Activated naive CD8-positive, alpha-beta T cell treated with anti-CD3 and anti-CD28 coated beads for 36 hours (primary cell): Measurements from ENCODE around the gene HDAC3. TPM values are rescaled to one million over a fixed set of nuclear protein-coding genes. Genes with fewer than 3 reads are reported as not detected.
A peak's percentile ranks its signal among the peaks of the same experiment; 100 is the strongest.

Source experiments
- DNase-seq: peaks from one replicate; pipeline ENCODE4 v3.0.0; 2021
- H3K27ac Mint-ChIP-seq: one replicate; pipeline ENCODE4 v1.8.0; 2022; ENCODE audit warnings: mild to moderate bottlenecking, moderate library complexity, mixed read lengths
- H3K27me3 Mint-ChIP-seq: one replicate; pipeline ENCODE4 v1.8.0; 2022; ENCODE audit warnings: mild to moderate bottlenecking, mixed read lengths
- H3K36me3 Mint-ChIP-seq: one replicate; pipeline ENCODE4 v1.8.0; 2021; ENCODE audit warnings: mild to moderate bottlenecking, mixed read lengths
- H3K4me1 Mint-ChIP-seq: one replicate; pipeline ENCODE4 v1.8.0; 2021; ENCODE audit warnings: mixed read lengths
- H3K4me3 Mint-ChIP-seq: one replicate; pipeline ENCODE4 v1.8.0; 2022; ENCODE audit warnings: mild to moderate bottlenecking, moderate library complexity, mixed read lengths
- H3K9me3 Mint-ChIP-seq: one replicate; pipeline ENCODE4 v1.8.0; 2022; ENCODE audit warnings: mixed read lengths
- total RNA-seq, 2 experiments: library from RNA; stranded (reverse); gene quantifications; one replicate each; pipeline ENCODE4 v1.2.3, GENCODE V29; 2021

The HDAC3 gene
- total RNA-seq, 2 experiments from 2014 or later, result 83.4 to 84.6 TPM

DNA sequence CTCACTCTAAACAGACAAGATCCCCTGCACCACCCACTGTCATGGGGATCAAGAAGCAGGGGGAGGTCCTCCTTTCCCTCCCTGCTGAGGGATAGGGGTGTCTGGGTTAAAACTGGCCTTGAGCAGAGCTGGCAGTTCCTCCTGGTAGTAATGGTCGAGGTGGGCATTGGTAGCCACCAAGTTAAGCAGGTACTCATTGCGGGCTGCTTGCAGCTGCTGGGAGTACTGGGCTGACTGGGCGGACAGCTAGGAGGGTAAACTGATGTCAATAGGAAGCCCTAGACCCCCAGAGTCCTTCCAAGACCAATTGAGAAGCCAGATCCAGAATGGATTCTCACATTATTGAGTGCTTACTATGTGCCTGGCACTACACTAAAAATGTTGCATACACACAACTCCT is 11.2 kb upstream of the HDAC3 start:
- H3K27me3 Mint-ChIP-seq, result no peaks in the 10 kb centered on the region
- peaks cover 7% of the 10 kb centered on the region for H3K36me3 Mint-ChIP-seq
- H3K4me1 Mint-ChIP-seq, result peaks cover 23% of the 10 kb centered on the region
- H3K4me3 Mint-ChIP-seq, result no peak overlapping the region
- no peak for DNase-seq
- no peak overlapping the region for H3K27ac Mint-ChIP-seq
- H3K9me3 Mint-ChIP-seq, result no peaks in the 10 kb centered on the region

DNA sequence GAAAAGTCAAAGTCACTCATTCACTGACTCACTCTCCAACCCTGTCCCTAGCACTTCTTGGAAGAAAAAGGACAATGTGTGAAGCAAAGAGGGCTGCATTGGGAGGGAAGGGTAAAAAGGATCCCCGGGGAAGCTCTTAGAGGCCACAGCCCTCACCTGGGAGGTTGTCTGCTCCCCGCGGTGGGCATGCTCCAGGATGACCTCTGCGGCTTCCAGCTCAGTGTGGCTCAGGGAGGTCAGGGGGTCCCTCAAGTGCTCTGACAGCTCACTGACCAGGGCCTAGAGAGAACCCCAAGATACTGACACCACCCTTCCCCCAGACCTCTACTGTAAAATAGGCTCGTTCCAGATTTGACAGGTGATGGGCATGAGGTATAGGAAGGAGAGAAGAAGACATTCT is 10.6 kb upstream of the HDAC3 start:
- Mint-ChIP-seq H3K9me3 (no peaks in the 10 kb centered on the region), H3K27ac (no peak overlapping the region), H3K36me3 (peaks cover 7% of the 10 kb centered on the region), H3K4me3 (no peak overlapping the region), H3K27me3 (no peaks in the 10 kb centered on the region), H3K4me1 (peaks cover 22% of the 10 kb centered on the region)
- no peak for DNase-seq

DNA sequence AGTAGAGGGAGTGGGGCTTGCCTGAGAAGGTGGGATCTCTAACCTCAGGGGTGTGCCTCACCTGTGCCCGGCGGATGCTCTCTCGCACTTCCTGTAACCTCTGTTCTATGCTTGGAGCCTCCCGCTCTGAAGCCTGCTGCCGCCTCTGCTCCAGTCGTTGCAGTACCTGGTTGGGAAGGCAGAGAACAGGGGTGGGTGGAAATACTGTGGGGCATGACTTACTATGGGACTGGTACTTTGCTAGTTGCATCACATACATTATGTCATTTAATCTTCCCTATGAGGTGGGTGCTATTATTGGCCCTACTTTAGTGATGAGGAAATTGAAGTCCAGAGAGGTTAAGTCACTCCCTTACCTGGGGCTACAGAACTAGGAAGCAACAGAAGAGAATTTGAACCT is 9.4 kb upstream of the HDAC3 start:
- DNase-seq, result no peak
- Mint-ChIP-seq H3K4me1 (peaks cover 26% of the 10 kb centered on the region), H3K36me3 (peaks cover 10% of the 10 kb centered on the region), H3K27ac (no peak overlapping the region), H3K27me3 (no peaks in the 10 kb centered on the region), H3K9me3 (no peaks in the 10 kb centered on the region), H3K4me3 (no peak overlapping the region)

DNA sequence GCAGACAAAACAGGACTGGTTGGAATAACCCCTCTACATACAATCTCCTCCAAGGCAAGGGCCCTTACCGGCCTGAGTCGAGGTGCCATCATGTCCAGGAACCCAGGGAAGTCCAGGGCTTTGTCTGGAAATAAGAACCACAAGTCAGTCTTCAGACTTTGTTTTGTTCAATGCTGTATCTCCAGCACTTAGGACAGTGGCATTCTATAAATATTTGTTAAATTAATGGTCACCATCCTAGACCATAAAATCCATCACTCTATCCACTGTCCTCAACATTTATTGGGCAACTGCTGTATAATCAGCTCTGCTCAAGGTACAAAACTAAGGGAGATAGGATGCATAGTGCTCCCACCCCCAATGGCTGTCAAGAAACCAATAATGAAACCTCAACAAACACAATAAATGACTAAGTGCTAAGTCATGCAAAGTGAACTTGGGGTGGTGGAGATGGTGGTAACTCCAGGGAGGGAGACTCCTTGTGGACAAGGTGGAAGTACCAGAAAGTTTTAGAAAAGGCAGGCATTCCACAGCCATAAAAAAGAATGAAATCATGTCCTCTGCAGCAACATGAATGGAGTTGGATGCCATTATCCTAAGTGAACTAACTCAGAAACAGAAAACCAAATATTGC is 5.1 kb upstream of the HDAC3 start:
- H3K27me3 Mint-ChIP-seq, result no peaks in the 10 kb centered on the region

DNA sequence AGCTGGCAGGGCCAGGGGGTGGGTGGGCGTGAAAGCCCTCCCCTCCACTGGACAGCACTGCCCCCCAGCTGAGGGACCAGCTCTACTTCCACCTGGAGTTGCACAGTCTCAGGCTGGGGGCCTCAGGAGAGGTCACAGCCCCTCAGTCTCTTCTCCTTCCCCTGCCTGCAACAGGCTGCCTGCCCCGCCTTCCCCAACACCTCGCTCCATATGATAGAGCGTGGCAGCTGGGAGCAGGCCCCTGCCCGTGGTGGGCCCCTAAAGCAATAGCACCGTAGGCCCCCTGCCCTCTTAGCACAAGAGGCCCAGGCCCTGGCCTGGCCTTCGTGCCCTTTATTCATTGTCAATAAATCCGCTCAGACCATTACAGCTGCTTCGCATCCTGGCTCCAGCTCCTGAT is 4.0 kb upstream of the HDAC3 start:
- H3K27ac Mint-ChIP-seq, result peak overlapping the region; percentile 18

More for the DNA sequence above, 5.1 kb upstream of the HDAC3 start:
- no peak for DNase-seq
- H3K27ac Mint-ChIP-seq, result peak overlapping the region; percentile 57
- H3K9me3 Mint-ChIP-seq, result no peaks in the 10 kb centered on the region
- H3K36me3 Mint-ChIP-seq, result peaks cover 21% of the 10 kb centered on the region
- H3K4me1 Mint-ChIP-seq, result peaks cover 20% of the 10 kb centered on the region
- H3K4me3 Mint-ChIP-seq, result no peak overlapping the region

DNA sequence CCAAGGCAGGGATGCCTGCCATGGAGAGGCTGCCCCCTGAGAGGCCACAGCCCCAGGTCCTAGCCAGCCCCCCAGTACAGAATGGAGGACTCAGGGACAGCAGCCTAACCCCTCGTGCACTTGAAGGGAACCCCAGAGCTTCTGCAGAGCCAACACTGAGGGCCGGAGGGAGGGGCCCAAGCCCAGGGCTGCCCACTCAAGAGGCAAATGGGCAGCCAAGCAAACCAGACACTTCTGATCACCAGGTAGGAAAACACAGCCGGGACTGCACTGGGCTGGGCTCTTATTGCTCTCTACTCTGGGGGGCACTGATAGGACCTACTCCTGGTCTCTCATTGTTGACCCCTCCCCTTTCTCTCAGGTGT is 3.4 kb upstream of the HDAC3 start:
- H3K36me3 Mint-ChIP-seq, result peaks cover 24% of the 10 kb centered on the region
- DNase-seq, result no peak
- no peaks in the 10 kb centered on the region for H3K27me3 Mint-ChIP-seq
- H3K9me3 Mint-ChIP-seq, result no peaks in the 10 kb centered on the region
- H3K4me3 Mint-ChIP-seq, result no peak overlapping the region
- H3K4me1 Mint-ChIP-seq, result peaks cover 31% of the 10 kb centered on the region
- H3K27ac Mint-ChIP-seq, result no peak overlapping the region

More for the DNA sequence above, 4.0 kb upstream of the HDAC3 start:
- H3K4me3 Mint-ChIP-seq, result no peak overlapping the region
- H3K27me3 Mint-ChIP-seq, result no peaks in the 10 kb centered on the region
- peaks cover 21% of the 10 kb centered on the region for H3K36me3 Mint-ChIP-seq
- H3K4me1 Mint-ChIP-seq, result peaks cover 25% of the 10 kb centered on the region
- no peak for DNase-seq
- no peaks in the 10 kb centered on the region for H3K9me3 Mint-ChIP-seq

DNA sequence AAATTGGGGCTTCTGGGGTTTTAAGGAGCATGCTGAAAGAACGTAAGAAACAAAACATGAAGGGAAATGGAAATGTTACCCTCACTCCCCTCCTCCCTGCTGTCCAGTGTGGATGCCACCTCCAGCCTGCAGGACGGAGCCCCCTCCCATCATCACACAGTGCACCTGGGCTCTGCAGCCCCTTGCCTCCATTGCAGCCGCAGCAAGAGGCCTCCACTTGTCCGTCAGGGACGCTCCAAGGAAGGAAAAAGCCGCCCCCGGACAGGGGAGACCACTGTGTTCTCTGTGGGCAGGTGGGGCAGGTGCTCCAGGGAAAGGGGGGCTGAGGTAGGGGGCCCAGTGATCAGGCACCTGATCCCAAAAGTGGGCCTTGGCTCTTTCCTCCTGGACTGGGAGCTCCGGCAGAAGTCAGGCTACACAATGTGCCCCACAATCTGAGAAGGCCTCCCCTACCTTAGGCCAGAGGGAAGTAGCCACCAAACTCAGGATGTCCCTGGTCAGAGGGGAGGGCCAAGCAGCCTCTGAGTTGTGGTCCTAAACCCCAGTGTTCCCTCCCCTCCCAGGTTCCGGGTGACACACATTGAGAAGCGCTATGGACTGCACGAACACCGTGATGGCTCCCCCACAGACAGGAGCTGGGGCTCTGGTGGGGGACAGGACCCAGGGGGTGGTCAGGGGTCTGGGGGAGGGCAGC is 2.9 kb upstream of the HDAC3 start:
- Mint-ChIP-seq H3K4me3 (peak overlapping the region; percentile 97), H3K27ac (no peak overlapping the region), H3K9me3 (no peaks in the 10 kb centered on the region), H3K27me3 (no peaks in the 10 kb centered on the region), H3K36me3 (peaks cover 25% of the 10 kb centered on the region), H3K4me1 (peaks cover 35% of the 10 kb centered on the region)
- DNase-seq, result no peak

DNA sequence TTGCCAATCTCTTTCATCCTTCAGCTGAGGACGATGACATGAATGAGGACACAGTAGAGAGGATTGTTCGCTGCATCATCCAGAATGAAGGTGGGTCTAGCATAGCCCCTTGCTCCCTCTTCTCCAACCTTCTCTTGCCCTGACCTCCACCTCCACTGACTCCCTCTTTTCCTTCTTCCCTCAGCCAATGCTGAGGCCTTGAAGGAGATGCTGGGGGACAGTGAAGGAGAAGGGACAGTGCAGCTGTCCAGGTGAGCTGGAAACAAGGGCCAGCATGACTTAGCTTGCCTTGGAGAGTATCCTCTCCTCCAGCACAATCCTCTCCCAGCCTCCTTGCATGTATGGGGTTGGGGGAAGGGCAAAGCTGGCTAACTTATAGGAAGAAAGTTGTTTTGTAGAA is 2.1 kb upstream of the HDAC3 start:
- no peak for DNase-seq
- Mint-ChIP-seq H3K4me3 (peak overlapping the region; percentile 97), H3K27me3 (no peaks in the 10 kb centered on the region), H3K27ac (peak overlapping the region; percentile 95), H3K4me1 (peaks cover 41% of the 10 kb centered on the region), H3K36me3 (peaks cover 29% of the 10 kb centered on the region), H3K9me3 (no peaks in the 10 kb centered on the region)

DNA sequence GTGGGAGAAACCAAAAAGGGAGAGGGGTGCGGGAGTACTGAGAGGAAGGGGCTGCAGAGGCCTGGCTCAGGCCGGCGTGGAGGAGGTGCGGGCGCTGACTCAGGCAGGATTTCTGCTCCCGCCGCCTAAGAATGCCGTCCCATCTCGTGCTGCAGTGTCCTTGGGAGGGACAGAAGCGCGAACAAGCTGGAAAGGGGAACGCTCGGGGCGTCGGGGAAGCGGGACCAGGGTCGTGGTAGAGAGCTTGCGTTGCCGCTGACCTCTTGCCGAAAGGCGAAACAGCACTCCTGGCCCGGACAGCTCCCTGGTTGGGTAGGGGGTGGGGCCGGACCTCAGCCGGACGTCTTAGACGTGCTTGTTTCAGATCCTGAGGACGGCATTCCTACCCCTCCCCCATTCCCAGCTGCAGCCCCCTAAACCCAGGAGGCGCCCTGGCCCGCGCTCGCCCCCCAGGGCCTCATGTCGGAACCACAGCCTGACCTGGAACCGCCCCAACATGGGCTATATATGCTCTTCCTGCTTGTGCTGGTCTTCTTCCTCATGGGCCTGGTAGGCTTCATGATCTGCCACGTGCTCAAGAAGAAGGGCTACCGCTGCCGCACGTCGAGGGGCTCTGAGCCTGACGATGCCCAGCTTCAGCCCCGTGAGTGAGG is 1.2 kb upstream of the HDAC3 start:
- H3K4me1 Mint-ChIP-seq, result peaks cover 43% of the 10 kb centered on the region
- DNase-seq, result peak; percentile 76
- no peaks in the 10 kb centered on the region for H3K27me3 Mint-ChIP-seq
- no peaks in the 10 kb centered on the region for H3K9me3 Mint-ChIP-seq
- H3K4me3 Mint-ChIP-seq, result peak overlapping the region; percentile 97
- H3K27ac Mint-ChIP-seq, result peak overlapping the region; percentile 95
- peaks cover 29% of the 10 kb centered on the region for H3K36me3 Mint-ChIP-seq

DNA sequence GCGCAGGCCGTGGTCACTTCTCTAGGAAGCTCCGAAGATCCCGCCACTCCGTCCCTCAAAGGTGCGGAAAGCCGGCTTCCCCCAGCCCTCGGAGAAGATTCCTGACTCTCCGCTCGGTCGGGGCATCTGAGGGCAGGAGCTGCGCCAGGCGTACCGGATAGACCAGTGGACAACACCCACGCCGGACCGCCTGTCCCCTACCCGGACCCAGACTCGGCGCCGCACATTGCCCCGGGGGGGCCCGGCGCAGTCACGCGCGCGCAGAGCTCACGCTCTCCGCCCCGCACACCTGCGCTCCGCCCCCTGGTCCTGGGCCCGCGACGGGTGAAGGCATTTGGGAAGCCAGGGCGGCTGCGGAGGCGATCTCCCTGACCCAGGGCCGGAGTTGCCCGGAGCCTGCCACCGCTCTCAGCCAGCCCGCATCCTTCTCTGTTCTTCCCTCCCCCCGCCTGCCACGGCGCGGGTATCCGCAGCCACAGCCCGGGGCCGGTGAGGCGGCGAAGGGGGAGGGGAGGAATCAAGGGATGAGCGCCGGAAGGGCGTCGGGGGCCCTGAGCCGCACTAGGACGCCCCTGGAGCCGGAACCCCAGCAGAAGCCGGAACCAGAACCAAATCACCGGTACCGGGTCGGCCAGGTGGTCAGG is 596 bp upstream of the HDAC3 start:
- Mint-ChIP-seq H3K9me3 (no peaks in the 10 kb centered on the region), H3K4me1 (peaks cover 48% of the 10 kb centered on the region), H3K4me3 (peak overlapping the region; percentile 97), H3K27me3 (no peaks in the 10 kb centered on the region), H3K27ac (peak overlapping the region; percentile 95), H3K36me3 (peaks cover 29% of the 10 kb centered on the region)
- peak; percentile 66 for DNase-seq

DNA sequence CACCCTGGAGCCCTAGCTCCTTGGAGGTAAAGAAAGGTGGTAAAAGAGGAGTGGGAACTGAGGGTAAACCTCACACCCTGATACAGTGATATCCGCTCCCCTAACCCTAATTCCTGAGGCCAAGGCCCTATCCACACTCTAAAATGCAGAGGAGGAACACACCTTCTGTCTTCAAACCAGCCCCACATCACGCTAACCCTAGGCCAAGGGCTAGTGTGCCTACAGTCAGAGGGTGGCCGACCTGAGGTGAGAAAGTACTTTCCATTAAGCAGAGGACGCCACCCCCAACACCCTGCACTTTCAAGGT is 590 bp downstream of the HDAC3 start:
- no peaks in the 10 kb centered on the region for H3K9me3 Mint-ChIP-seq
- peak overlapping the region; percentile 69 for H3K27ac Mint-ChIP-seq
- H3K36me3 Mint-ChIP-seq, result peaks cover 27% of the 10 kb centered on the region
- no peaks in the 10 kb centered on the region for H3K27me3 Mint-ChIP-seq
- DNase-seq, result no peak
- H3K4me1 Mint-ChIP-seq, result peaks cover 39% of the 10 kb centered on the region
- H3K4me3 Mint-ChIP-seq, result peak overlapping the region; percentile 97

DNA sequence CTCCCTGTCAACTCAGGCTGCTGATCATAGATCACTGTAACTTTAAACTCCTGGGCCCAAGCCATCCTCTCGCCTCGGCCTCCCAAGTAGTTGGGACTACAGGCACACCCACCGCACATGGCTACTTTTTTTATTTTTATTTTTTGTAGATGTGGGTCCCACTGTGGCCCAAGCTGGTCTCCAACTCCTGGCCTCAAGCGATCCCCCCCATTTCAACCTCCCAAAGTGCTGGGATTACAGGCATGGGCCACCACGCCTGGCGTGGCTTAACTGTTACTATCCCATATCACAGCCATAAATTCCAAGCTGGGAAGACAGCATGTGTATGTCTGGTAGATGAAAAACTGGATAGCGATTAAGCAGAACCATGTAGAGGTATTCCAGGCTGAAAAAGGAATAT is 1.0 kb downstream of the HDAC3 start:
- no peak for DNase-seq
- Mint-ChIP-seq H3K9me3 (no peaks in the 10 kb centered on the region), H3K4me1 (peaks cover 37% of the 10 kb centered on the region), H3K27me3 (no peaks in the 10 kb centered on the region), H3K36me3 (peaks cover 25% of the 10 kb centered on the region), H3K27ac (no peak overlapping the region), H3K4me3 (peak overlapping the region; percentile 97)

DNA sequence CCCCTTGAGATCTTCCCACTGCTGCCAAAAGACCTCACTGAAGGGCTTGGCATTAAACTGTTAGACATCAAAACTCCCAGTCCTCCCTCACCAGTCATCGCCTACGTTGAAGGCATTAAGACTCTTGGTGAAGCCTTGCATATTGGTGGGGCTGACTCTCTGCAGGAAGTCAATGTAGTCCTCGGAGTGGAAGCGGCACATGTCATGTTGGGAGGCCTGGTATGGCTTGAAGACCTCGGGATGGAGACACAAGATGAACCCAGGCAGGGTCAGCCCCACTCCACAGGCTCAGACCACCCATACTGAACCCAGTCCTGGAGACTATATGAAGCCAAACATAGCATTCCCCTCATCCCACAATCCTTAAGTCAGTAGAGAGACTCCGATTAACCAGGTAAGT is 1.9 kb downstream of the HDAC3 start:
- Mint-ChIP-seq H3K36me3 (peaks cover 27% of the 10 kb centered on the region), H3K4me1 (peaks cover 38% of the 10 kb centered on the region), H3K4me3 (peak overlapping the region; percentile 97), H3K9me3 (no peaks in the 10 kb centered on the region), H3K27me3 (no peaks in the 10 kb centered on the region), H3K27ac (no peak overlapping the region)
- DNase-seq, result no peak

DNA sequence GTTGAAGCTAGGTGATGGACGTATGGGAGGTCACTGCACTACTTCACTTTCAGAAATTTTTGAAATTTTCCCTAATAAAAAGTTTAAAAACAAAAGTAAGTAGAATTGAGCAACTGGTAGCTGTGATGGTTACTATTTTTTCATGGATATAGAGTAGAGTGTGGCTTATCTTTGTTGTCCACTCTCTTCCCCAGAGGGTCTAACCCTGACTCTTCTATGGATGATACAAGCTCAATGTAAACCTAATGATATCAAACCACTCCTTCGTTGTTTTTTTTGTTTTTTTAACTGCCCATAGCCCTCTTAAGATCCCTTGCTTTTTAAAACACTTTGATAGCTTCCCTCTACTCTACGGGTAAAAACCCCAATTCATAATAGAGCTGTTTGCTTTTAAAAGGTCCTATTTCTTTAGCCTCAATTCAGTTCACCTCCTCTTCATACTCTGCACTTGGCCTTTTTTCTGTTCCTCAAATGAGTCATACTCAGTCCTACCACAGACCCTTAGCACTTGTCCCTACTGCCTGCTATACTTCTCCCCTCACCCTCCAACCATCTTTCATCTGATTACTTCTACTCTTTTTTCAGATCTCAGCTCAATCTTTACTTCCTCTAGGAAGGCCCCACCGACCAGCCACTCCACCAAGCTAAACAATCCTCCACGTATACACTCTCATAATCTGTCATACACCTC is 2.6 kb downstream of the HDAC3 start:
- no peaks in the 10 kb centered on the region for H3K9me3 Mint-ChIP-seq
- H3K4me1 Mint-ChIP-seq, result peaks cover 38% of the 10 kb centered on the region
- peaks cover 27% of the 10 kb centered on the region for H3K36me3 Mint-ChIP-seq
- DNase-seq, result no peak
- no peak overlapping the region for H3K27ac Mint-ChIP-seq
- H3K4me3 Mint-ChIP-seq, result no peak overlapping the region
- H3K27me3 Mint-ChIP-seq, result no peaks in the 10 kb centered on the region

DNA sequence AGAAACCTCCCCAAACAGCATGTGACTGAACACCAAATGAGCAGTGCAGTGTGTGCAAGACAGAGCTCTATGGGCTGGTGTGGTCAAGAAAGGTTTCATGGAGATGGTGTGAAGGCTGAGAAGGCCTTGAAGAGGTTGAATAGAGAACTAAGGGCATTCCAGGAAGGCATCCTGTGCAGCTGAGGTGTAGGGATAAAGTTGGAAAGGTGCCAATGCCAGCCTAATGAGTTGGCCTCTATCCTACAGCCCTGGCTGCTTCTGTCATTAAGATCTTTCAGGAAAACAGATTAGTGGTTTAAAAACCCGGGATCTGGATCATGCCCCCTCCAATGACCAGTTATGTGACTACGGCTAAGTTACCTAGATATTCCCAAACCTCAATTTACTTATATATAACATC is 4.0 kb downstream of the HDAC3 start:
- DNase-seq, result no peak
- Mint-ChIP-seq H3K9me3 (no peaks in the 10 kb centered on the region), H3K4me1 (peaks cover 31% of the 10 kb centered on the region), H3K27ac (no peak overlapping the region), H3K27me3 (no peaks in the 10 kb centered on the region), H3K4me3 (no peak overlapping the region), H3K36me3 (peaks cover 17% of the 10 kb centered on the region)
